Measurements from ENCODE around the gene SLX4IP.

SLX4IP gene

DNA sequence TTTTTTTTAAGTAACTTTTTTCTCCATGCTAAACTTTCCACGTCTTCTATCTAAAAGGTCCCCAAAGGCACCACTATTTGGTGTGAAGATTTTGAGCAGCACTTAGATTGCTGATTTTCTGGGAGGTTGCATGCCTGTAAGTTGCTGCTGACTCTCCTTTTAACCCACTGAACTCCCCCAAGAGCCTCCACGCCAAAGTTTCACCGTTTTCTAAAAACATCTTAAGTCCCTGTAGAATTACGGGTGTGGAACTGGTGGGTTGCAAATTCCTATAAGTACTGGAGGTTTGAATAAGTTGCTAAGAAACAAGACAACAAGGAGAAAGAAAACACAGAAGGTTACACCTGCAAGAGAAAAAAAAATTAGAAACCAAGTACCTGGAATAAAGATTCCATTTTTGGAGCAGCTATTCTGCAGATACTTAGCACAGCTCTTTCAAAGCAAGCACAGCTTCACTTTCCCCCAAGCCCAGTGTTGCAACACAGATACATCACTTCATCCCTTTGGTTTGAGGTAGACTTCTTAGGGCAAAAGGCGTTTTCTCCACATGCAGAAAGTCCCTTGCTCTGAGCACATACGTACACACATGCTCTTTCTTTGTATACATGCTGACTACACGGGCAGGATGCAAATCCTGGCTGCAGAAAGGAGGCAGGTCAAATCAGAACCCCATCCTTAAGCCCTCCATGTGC is 233.7 kb downstream of the SLX4IP start:
- no peaks in the 10 kb centered on the region for H3K9me3 ChIP-seq (ENCODE audit: control insufficient read depth, insufficient read depth, low read depth, low read length)
- no peak for TF ChIP-seq ZNF174 (tag by site-specific recombination; IDR thresholded peaks at IDR 0.05)
- no peak for TF ChIP-seq ZNF404 (tag by site-specific recombination; IDR thresholded peaks at IDR 0.05)
- no peak for TF ChIP-seq ZNF112 (tag by site-specific recombination; IDR thresholded peaks at IDR 0.05)
- no peak for TF ChIP-seq SCRT1 (tag by site-specific recombination; IDR thresholded peaks at IDR 0.05; ENCODE audit: borderline replicate concordance)
- TF ChIP-seq REPIN1 (tag by site-specific recombination; IDR thresholded peaks at IDR 0.05; ENCODE audit: low read depth) = no peak
- TF ChIP-seq ZFP37 (tag by site-specific recombination; IDR thresholded peaks at IDR 0.05) = no peak
- no peak for TF ChIP-seq ZNF37A (tag by site-specific recombination; IDR thresholded peaks at IDR 0.05)
- TF ChIP-seq, protein P1, sequence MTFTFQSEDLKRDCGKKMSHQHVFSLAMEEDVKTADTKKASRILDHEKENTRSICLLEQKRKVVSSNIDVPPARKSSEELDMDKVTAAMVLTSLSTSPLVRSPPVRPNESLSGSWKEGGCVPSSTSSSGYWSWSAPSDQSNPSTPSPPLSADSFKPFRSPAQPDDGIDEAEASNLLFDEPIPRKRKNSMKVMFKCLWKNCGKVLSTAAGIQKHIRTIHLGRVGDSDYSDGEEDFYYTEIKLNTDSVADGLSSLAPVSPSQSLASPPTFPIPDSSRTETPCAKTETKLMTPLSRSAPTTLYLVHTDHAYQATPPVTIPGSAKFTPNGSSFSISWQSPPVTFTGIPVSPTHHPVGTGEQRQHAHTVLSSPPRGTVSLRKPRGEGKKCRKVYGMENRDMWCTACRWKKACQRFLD (tag by site-specific recombination; IDR thresholded peaks at IDR 0.05) = no peak
- no peak for TF ChIP-seq ZNF785 (tag by site-specific recombination; IDR thresholded peaks at IDR 0.05)
- no peak for TF ChIP-seq ZFP69B (tag by site-specific recombination; IDR thresholded peaks at IDR 0.05)
- no peak for TF ChIP-seq ZBTB1 (tag by site-specific recombination; IDR thresholded peaks at IDR 0.05)
- no peak for TF ChIP-seq ZNF354C (tag by site-specific recombination; IDR thresholded peaks at IDR 0.05; ENCODE audit: borderline replicate concordance, low read depth)
- no peak for TF ChIP-seq ZNF510 (tag by site-specific recombination; IDR thresholded peaks at IDR 0.05; ENCODE audit: insufficient replicate concordance)
- TF ChIP-seq GFI1B (tag by site-specific recombination; IDR thresholded peaks at IDR 0.05) = no peak
- no peak for TF ChIP-seq ZBTB17 (tag by site-specific recombination; IDR thresholded peaks at IDR 0.05)
- H3K4me1 ChIP-seq (ENCODE audit: control insufficient read depth, insufficient read depth, low read length) = peaks cover 39% of the 10 kb centered on the region
- no peak overlapping the region for H3K27ac ChIP-seq (ENCODE audit: extremely low read depth, low read depth, low read length)
- ChIA-PET POLR2A (no interaction called here), CTCF (no interaction called here)
- no peak overlapping the region for H3K4me3 ChIP-seq (ENCODE audit: low read depth, low read length)
- peaks cover 0 to 32% of the 10 kb centered on the region in 2 experiments; a peak in 2 of 3 replicates for H3K36me3 ChIP-seq (ENCODE audit: control insufficient read depth in 2 of 2, insufficient read depth in 1 of 2, low read length in 2 of 2)

DNA sequence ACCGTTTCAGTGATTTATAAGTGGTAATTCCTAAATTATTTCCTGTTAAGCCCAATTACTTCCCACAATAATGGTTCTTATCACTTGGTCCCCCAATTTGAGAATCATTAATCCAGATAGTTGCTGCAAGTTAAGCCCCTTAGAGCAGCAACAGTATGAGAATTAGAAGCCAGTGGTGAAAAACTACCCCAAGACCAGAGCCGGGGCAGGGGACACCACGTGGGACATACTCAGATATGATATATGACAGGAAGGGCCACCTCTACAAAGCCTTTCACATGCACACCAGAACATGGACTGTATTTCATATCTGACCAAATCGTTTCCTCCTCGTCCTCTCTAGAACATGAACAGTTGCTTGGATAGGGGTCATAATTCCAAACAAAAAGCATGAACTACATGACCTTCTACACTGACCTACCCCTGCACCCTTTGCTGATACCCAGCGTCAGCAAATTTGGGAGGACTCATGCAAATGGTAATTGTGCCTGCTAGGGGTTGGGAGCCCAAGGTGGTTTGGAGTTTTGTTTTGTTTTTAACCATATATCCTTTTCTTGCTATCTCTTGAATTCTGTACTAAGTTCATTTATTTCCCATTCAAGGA is 234.8 kb downstream of the SLX4IP start:
- Histone ChIP-seq H3K27ac (ENCODE audit: extremely low read depth, low read depth, low read length) (peak overlapping the region; percentile 99), H3K4me1 (ENCODE audit: control insufficient read depth, insufficient read depth, low read length) (peaks cover 33% of the 10 kb centered on the region), H3K9me3 (ENCODE audit: control insufficient read depth, insufficient read depth, low read depth, low read length) (no peaks in the 10 kb centered on the region), H3K4me3 (ENCODE audit: low read depth, low read length) (no peak overlapping the region), H3K36me3 (ENCODE audit: control insufficient read depth in 2 of 2, insufficient read depth in 1 of 2, low read length in 2 of 2) (peaks cover 0 to 32% of the 10 kb centered on the region in 2 experiments; a peak in 2 of 3 replicates)
- CTCF ChIA-PET = interaction anchor here (0.7 to 2.1 kb wide), 3 partner anchors 12 to 874 kb away, joined by 3 to 7 read pairs (median 5); no protein-coding TSS in a partner anchor
- TF ChIP-seq, protein P2, sequence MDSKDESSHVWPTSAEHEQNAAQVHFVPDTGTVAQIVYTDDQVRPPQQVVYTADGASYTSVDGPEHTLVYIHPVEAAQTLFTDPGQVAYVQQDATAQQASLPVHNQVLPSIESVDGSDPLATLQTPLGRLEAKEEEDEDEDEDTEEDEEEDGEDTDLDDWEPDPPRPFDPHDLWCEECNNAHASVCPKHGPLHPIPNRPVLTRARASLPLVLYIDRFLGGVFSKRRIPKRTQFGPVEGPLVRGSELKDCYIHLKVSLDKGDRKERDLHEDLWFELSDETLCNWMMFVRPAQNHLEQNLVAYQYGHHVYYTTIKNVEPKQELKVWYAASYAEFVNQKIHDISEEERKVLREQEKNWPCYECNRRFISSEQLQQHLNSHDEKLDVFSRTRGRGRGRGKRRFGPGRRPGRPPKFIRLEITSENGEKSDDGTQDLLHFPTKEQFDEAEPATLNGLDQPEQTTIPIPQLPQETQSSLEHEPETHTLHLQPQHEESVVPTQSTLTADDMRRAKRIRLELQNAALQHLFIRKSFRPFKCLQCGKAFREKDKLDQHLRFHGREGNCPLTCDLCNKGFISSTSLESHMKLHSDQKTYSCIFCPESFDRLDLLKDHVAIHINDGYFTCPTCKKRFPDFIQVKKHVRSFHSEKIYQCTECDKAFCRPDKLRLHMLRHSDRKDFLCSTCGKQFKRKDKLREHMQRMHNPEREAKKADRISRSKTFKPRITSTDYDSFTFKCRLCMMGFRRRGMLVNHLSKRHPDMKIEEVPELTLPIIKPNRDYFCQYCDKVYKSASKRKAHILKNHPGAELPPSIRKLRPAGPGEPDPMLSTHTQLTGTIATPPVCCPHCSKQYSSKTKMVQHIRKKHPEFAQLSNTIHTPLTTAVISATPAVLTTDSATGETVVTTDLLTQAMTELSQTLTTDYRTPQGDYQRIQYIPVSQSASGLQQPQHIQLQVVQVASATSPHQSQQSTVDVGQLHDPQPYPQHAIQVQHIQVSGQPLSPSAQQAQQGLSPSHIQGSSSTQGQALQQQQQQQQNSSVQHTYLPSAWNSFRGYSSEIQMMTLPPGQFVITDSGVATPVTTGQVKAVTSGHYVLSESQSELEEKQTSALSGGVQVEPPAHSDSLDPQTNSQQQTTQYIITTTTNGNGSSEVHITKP (tag by site-specific recombination; IDR thresholded peaks at IDR 0.05) = peak; percentile 74
- TF ChIP-seq ZNF596 (tag by site-specific recombination; IDR thresholded peaks at IDR 0.05) = no peak
- POLR2A ChIA-PET = interaction anchor here (1.7 kb wide), 1 partner anchor 8 kb away, joined by 6 read pairs; no protein-coding TSS in a partner anchor

Measured in HEK293 (cell line).